HEK293 (cell line): ENCODE data around the gene MAP4K2.

Source experiments
- FEZF1 ChIP-seq: fragments of 450-650 bp; formaldehyde crosslinking; IDR thresholded peaks from 2 replicates; pipeline ENCODE4 v1.5.1; 2016; ENCODE audit warnings: missing biosample characterization, missing genetic modification characterization
- GLIS1 ChIP-seq: fragments of 450-650 bp; formaldehyde crosslinking; IDR thresholded peaks from 2 replicates; pipeline ENCODE4 v1.5.1; 2016; ENCODE audit warnings: missing biosample characterization, missing genetic modification characterization
- KLF17 ChIP-seq: fragments of 450-650 bp; formaldehyde crosslinking; IDR thresholded peaks from 2 replicates; pipeline ENCODE4 v1.5.1; 2016; ENCODE audit warnings: missing biosample characterization, missing genetic modification characterization
- PATZ1 ChIP-seq: fragments of 450-650 bp; formaldehyde crosslinking; IDR thresholded peaks from 2 replicates; pipeline ENCODE4 v1.5.1; 2016; ENCODE audit warnings: missing biosample characterization, missing genetic modification characterization
- PBX3 ChIP-seq: sonication (generic); formaldehyde crosslinking; IDR thresholded peaks from 2 replicates; pipeline ENCODE4 v1.8.1; 2022; ENCODE audit warnings: mild to moderate bottlenecking, moderate library complexity, missing genetic modification reagents
- REST ChIP-seq: fragments of 450-650 bp; formaldehyde crosslinking; IDR thresholded peaks from 2 replicates; pipeline ENCODE4 v1.5.1; 2016; ENCODE audit warnings: missing biosample characterization, missing genetic modification characterization
- SP3 ChIP-seq: fragments of 450-650 bp; formaldehyde crosslinking; IDR thresholded peaks from 2 replicates; pipeline ENCODE4 v1.5.1; 2016; ENCODE audit warnings: missing biosample characterization, missing genetic modification characterization
- YY1 ChIP-seq: fragments of 450-650 bp; formaldehyde crosslinking; IDR thresholded peaks from 2 replicates; pipeline ENCODE4 v1.5.1; 2018; ENCODE audit warnings: missing biosample characterization, missing genetic modification characterization
- ZBTB10 ChIP-seq: fragments of 450-650 bp; formaldehyde crosslinking; IDR thresholded peaks from 2 replicates; pipeline ENCODE4 v1.5.1; 2016; ENCODE audit warnings: missing biosample characterization, missing genetic modification characterization
- ZBTB20 ChIP-seq: fragments of 450-650 bp; formaldehyde crosslinking; IDR thresholded peaks from 2 replicates; pipeline ENCODE4 v1.5.1; 2016; ENCODE audit warnings: missing biosample characterization, missing genetic modification characterization
- ZEB2 ChIP-seq: fragments of 450-650 bp; formaldehyde crosslinking; IDR thresholded peaks from 2 replicates; pipeline ENCODE4 v1.5.1; 2016; ENCODE audit warnings: missing biosample characterization, missing genetic modification characterization
- ZFHX2 ChIP-seq: fragments of 450-650 bp; formaldehyde crosslinking; conservative IDR thresholded peaks from 2 replicates; pipeline ENCODE4 v1.5.1; 2016; ENCODE audit warnings: missing biosample characterization, missing genetic modification characterization
- ZNF155 ChIP-seq: fragments of 450-650 bp; formaldehyde crosslinking; IDR thresholded peaks from 2 replicates; pipeline ENCODE4 v1.5.1; 2016; ENCODE audit warnings: missing biosample characterization, missing genetic modification characterization
- ZNF2 ChIP-seq: fragments of 450-650 bp; formaldehyde crosslinking; IDR thresholded peaks from 2 replicates; pipeline ENCODE4 v1.5.1; 2016; ENCODE audit warnings: missing biosample characterization, missing genetic modification characterization
- ZNF266 ChIP-seq: fragments of 450-650 bp; formaldehyde crosslinking; IDR thresholded peaks from 2 replicates; pipeline ENCODE4 v1.5.1; 2016; ENCODE audit warnings: missing biosample characterization, missing genetic modification characterization, low read depth
- ZNF292 ChIP-seq: fragments of 450-650 bp; formaldehyde crosslinking; IDR thresholded peaks from 2 replicates; pipeline ENCODE4 v1.5.1; 2016; ENCODE audit warnings: low read depth, missing biosample characterization, missing genetic modification characterization, borderline replicate concordance
- ZNF324 ChIP-seq: fragments of 450-650 bp; formaldehyde crosslinking; IDR thresholded peaks from 2 replicates; pipeline ENCODE4 v1.5.1; 2016; ENCODE audit warnings: missing biosample characterization, missing genetic modification characterization
- ZNF449 ChIP-seq: fragments of 450-650 bp; formaldehyde crosslinking; IDR thresholded peaks from 2 replicates; pipeline ENCODE4 v1.5.1; 2017; ENCODE audit warnings: missing biosample characterization, mild to moderate bottlenecking, missing genetic modification characterization, moderate library complexity
- ZNF560 ChIP-seq: fragments of 450-650 bp; formaldehyde crosslinking; IDR thresholded peaks from 2 replicates; pipeline ENCODE4 v1.5.1; 2017; ENCODE audit warnings: missing biosample characterization, missing genetic modification characterization, borderline replicate concordance
- ZNF626 ChIP-seq: fragments of 450-650 bp; sonication (Bioruptor Pico); formaldehyde crosslinking; IDR thresholded peaks from 2 replicates; pipeline ENCODE4 v1.5.1; 2018; ENCODE audit warnings: missing biosample characterization, missing genetic modification characterization, inconsistent platforms
- ZNF629 ChIP-seq: fragments of 450-650 bp; formaldehyde crosslinking; IDR thresholded peaks from 2 replicates; pipeline ENCODE4 v1.5.1; 2017; ENCODE audit warnings: missing biosample characterization, missing genetic modification characterization
- ZNF701 ChIP-seq: fragments of 450-650 bp; formaldehyde crosslinking; IDR thresholded peaks from 2 replicates; pipeline ENCODE4 v1.5.1; 2016; ENCODE audit warnings: missing biosample characterization, missing genetic modification characterization
- ZNF704 ChIP-seq: fragments of 450-650 bp; formaldehyde crosslinking; IDR thresholded peaks from 2 replicates; pipeline ENCODE4 v1.5.1; 2016; ENCODE audit warnings: missing biosample characterization, missing genetic modification characterization
- ZNF777 ChIP-seq: fragments of 450-650 bp; formaldehyde crosslinking; IDR thresholded peaks from 2 replicates; pipeline ENCODE4 v1.5.1; 2017; ENCODE audit warnings: missing biosample characterization, missing genetic modification characterization, borderline replicate concordance
- ZNF837 ChIP-seq: fragments of 450-650 bp; formaldehyde crosslinking; IDR thresholded peaks from 2 replicates; pipeline ENCODE4 v1.5.1; 2016; ENCODE audit warnings: missing biosample characterization, missing genetic modification characterization
- ZNF843 ChIP-seq: fragments of 450-650 bp; formaldehyde crosslinking; IDR thresholded peaks from 2 replicates; pipeline ENCODE4 v1.5.1; 2016; ENCODE audit warnings: missing biosample characterization, missing genetic modification characterization

The MAP4K2 gene

GRCh38 chr11:64843686-64844329, 40.8 kb upstream of the MAP4K2 start (continued):
- TF ChIP-seq KLF17 (tag by site-specific recombination) (peak; percentile 24; the same call in 1 of the 2 replicates), ZNF155 (no peak), ZNF292 (no peak), ZNF449 (no peak), YY1 (tag by site-specific recombination) (no peak), ZBTB20 (tag by site-specific recombination) (peak; percentile 13; the same call in 1 of the 2 replicates), ZNF777 (tag by site-specific recombination) (no peak), ZFHX2 (tag by site-specific recombination) (peak; percentile 29; the same call in 1 of the 2 replicates), ZNF266 (no peak), ZNF626 (no peak), ZNF2 (tag by site-specific recombination) (peak; percentile 45; the same call in 1 of the 2 replicates), ZNF701 (tag by site-specific recombination) (no peak), ZNF560 (tag by site-specific recombination) (no peak), ZNF837 (tag by site-specific recombination) (no peak), ZBTB10 (tag by site-specific recombination) (no peak; the same call in 1 of the 2 replicates), PBX3 (CRISPR knock-in tag) (no peak), PATZ1 (tag by site-specific recombination) (no peak; the same call in 1 of the 2 replicates), ZNF324 (tag by site-specific recombination) (no peak), GLIS1 (tag by site-specific recombination) (peak; percentile 82), ZNF704 (tag by site-specific recombination) (no peak), FEZF1 (tag by site-specific recombination) (no peak), ZEB2 (tag by site-specific recombination) (peak; percentile 25; the same call in 1 of the 2 replicates), ZNF629 (tag by site-specific recombination) (peak; percentile 41), REST (no peak), SP3 (tag by site-specific recombination) (no peak), ZNF843 (tag by site-specific recombination) (0 out of 2 replicates have a peak, but pooled peaks have one; percentile 21)
